Measurements from ENCODE around the gene RPS4Y2.

Gene RPS4Y2

GRCh38 chrY:20739806-20740205 lies 16.1 kb upstream of the RPS4Y2 start:
- Histone ChIP-seq H3K79me2 (ENCODE audit: insufficient read depth, low read length) (no peaks in the 10 kb centered on the region), H3K9me3 (ENCODE audit: insufficient read depth, low read length) (no peaks in the 10 kb centered on the region), H3K27me3 (ENCODE audit: low read length) (no peaks in the 10 kb centered on the region), H3F3A (ENCODE audit: insufficient read depth) (no peaks in the 10 kb centered on the region), H2AFZ (ENCODE audit: low read depth, low read length, severe bottlenecking) (no peak overlapping the region), H3K9me2 (replicated peaks; ENCODE audit: insufficient read depth, low read length) (no peaks in the 10 kb centered on the region), H3K4me2 (ENCODE audit: low read depth, low read length, poor library complexity, severe bottlenecking) (no peak overlapping the region), H3K36me3 (ENCODE audit: low read length) (no peaks in the 10 kb centered on the region), H3K9ac (ENCODE audit: low read length) (no peak overlapping the region), H4K20me1 (ENCODE audit: low read depth, low read length) (no peaks in the 10 kb centered on the region), H3K27ac (ENCODE audit: low read depth, low read length) (no peak overlapping the region), H3K4me3 (ENCODE audit: insufficient read depth, low read length, poor library complexity, severe bottlenecking) (no peak overlapping the region)
- TF ChIP-seq EZH2phosphoT487 (conservative IDR thresholded peaks at IDR 0.05; ENCODE audit: low read length): no peak
- TF ChIP-seq, protein P1, sequence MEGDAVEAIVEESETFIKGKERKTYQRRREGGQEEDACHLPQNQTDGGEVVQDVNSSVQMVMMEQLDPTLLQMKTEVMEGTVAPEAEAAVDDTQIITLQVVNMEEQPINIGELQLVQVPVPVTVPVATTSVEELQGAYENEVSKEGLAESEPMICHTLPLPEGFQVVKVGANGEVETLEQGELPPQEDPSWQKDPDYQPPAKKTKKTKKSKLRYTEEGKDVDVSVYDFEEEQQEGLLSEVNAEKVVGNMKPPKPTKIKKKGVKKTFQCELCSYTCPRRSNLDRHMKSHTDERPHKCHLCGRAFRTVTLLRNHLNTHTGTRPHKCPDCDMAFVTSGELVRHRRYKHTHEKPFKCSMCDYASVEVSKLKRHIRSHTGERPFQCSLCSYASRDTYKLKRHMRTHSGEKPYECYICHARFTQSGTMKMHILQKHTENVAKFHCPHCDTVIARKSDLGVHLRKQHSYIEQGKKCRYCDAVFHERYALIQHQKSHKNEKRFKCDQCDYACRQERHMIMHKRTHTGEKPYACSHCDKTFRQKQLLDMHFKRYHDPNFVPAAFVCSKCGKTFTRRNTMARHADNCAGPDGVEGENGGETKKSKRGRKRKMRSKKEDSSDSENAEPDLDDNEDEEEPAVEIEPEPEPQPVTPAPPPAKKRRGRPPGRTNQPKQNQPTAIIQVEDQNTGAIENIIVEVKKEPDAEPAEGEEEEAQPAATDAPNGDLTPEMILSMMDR (IDR thresholded peaks at IDR 0.05; ENCODE audit: insufficient read depth, low read length, poor library complexity, severe bottlenecking): no peak

- TF ChIP-seq EZH2phosphoT487 (conservative IDR thresholded peaks at IDR 0.05; ENCODE audit: low read length): no peak
- TF ChIP-seq, protein P1 (IDR thresholded peaks at IDR 0.05; ENCODE audit: insufficient read depth, low read length, poor library complexity, severe bottlenecking): no peak
- no peak overlapping the region for H3K27ac ChIP-seq (ENCODE audit: low read depth, low read length)
Measured at GRCh38 chrY:20740609-20741008, 15.3 kb upstream of the RPS4Y2 start.

GRCh38 chrY:20745060-20745459 lies 10.8 kb upstream of the RPS4Y2 start:
- no peak for TF ChIP-seq EZH2phosphoT487 (conservative IDR thresholded peaks at IDR 0.05; ENCODE audit: low read length)
- TF ChIP-seq, protein P1 (IDR thresholded peaks at IDR 0.05; ENCODE audit: insufficient read depth, low read length, poor library complexity, severe bottlenecking): no peak
- Histone ChIP-seq H3K9me2 (replicated peaks; ENCODE audit: insufficient read depth, low read length) (no peaks in the 10 kb centered on the region), H2AFZ (ENCODE audit: low read depth, low read length, severe bottlenecking) (no peak overlapping the region), H4K20me1 (ENCODE audit: low read depth, low read length) (no peaks in the 10 kb centered on the region), H3K27me3 (ENCODE audit: low read length) (no peaks in the 10 kb centered on the region), H3K9me3 (ENCODE audit: insufficient read depth, low read length) (no peaks in the 10 kb centered on the region), H3K4me2 (ENCODE audit: low read depth, low read length, poor library complexity, severe bottlenecking) (no peak overlapping the region), H3K36me3 (ENCODE audit: low read length) (no peaks in the 10 kb centered on the region), H3K79me2 (ENCODE audit: insufficient read depth, low read length) (no peaks in the 10 kb centered on the region), H3K4me3 (ENCODE audit: insufficient read depth, low read length, poor library complexity, severe bottlenecking) (no peak overlapping the region), H3K27ac (ENCODE audit: low read depth, low read length) (no peak overlapping the region), H3K9ac (ENCODE audit: low read length) (no peak overlapping the region), H3F3A (ENCODE audit: insufficient read depth) (no peaks in the 10 kb centered on the region)

More at GRCh38 chrY:20740609-20741008, 15.3 kb upstream of the RPS4Y2 start:
- H3K79me2 ChIP-seq (ENCODE audit: insufficient read depth, low read length): no peaks in the 10 kb centered on the region
- H4K20me1 ChIP-seq (ENCODE audit: low read depth, low read length): no peaks in the 10 kb centered on the region
- no peaks in the 10 kb centered on the region for H3K36me3 ChIP-seq (ENCODE audit: low read length)
- no peak overlapping the region for H3K4me2 ChIP-seq (ENCODE audit: low read depth, low read length, poor library complexity, severe bottlenecking)
- no peaks in the 10 kb centered on the region for H3F3A ChIP-seq (ENCODE audit: insufficient read depth)
- H3K9ac ChIP-seq (ENCODE audit: low read length): no peak overlapping the region
- no peak overlapping the region for H2AFZ ChIP-seq (ENCODE audit: low read depth, low read length, severe bottlenecking)
- H3K9me3 ChIP-seq (ENCODE audit: insufficient read depth, low read length): no peaks in the 10 kb centered on the region
- H3K4me3 ChIP-seq (ENCODE audit: insufficient read depth, low read length, poor library complexity, severe bottlenecking): no peak overlapping the region
- no peaks in the 10 kb centered on the region for H3K9me2 ChIP-seq (replicated peaks; ENCODE audit: insufficient read depth, low read length)
- no peaks in the 10 kb centered on the region for H3K27me3 ChIP-seq (ENCODE audit: low read length)
